GM23338 (cell line): ENCODE results near the gene USP48. TPM values are rescaled to one million over a fixed set of nuclear protein-coding genes. Genes with fewer than 3 reads are reported as not detected.

Experiments
- ATAC-seq: fragments of 200-7000 bp; cut with Tn5 transposase; 3 replicates; pipeline ENCODE4 v1.9.1; 2020
- DNase-seq: peaks from one replicate; pipeline ENCODE4 v3.0.0-alpha.2; 2015; ENCODE audit warnings: low spot score
- H2AFZ ChIP-seq: fragments of 200-600 bp; sonication (generic); 2 replicates; pipeline ENCODE4 v1.8.0; 2016; ENCODE audit warnings: antibody characterized with exemption, mild to moderate bottlenecking, moderate library complexity
- H3F3A ChIP-seq: fragments of 200-600 bp; sonication (generic); replicated peaks from 2 replicates; pipeline ENCODE4 v1.8.0; 2017; ENCODE audit warnings: antibody characterized with exemption, mixed run types, low read depth
- H3K27ac ChIP-seq: fragments of 200-600 bp; sonication (generic); 2 replicates; pipeline ENCODE4 v1.6.1; 2016; ENCODE audit warnings: low read depth
- H3K27me3 ChIP-seq: fragments of 200-600 bp; sonication (generic); 2 replicates; pipeline ENCODE4 v1.8.0; 2016; ENCODE audit warnings: mild to moderate bottlenecking, mixed run types, moderate library complexity; ENCODE audit not compliant: insufficient read depth
- H3K36me3 ChIP-seq: fragments of 200-600 bp; sonication (generic); 2 replicates; pipeline ENCODE4 v1.8.0; 2016; ENCODE audit warnings: mild to moderate bottlenecking; ENCODE audit not compliant: insufficient read depth
- H3K4me1 ChIP-seq: fragments of 200-600 bp; sonication (generic); 2 replicates; pipeline ENCODE4 v1.8.0; 2016; ENCODE audit warnings: mild to moderate bottlenecking, moderate library complexity; ENCODE audit not compliant: insufficient read depth
- H3K4me2 ChIP-seq: fragments of 200-600 bp; sonication (generic); 2 replicates; pipeline ENCODE4 v1.7.1; 2017; ENCODE audit warnings: mixed run types
- H3K4me3 ChIP-seq: fragments of 200-600 bp; sonication (generic); 2 replicates; pipeline ENCODE4 v1.6.1; 2016; ENCODE audit warnings: mixed run types
- H3K79me2 ChIP-seq: fragments of 200-600 bp; sonication (generic); replicated peaks from 2 replicates; pipeline ENCODE4 v1.8.0; 2017; ENCODE audit warnings: mild to moderate bottlenecking; ENCODE audit not compliant: insufficient read depth
- H3K9me2 ChIP-seq: fragments of 200-600 bp; sonication (generic); 2 replicates; pipeline ENCODE4 v1.8.0; 2017; ENCODE audit not compliant: insufficient read depth
- H4K20me1 ChIP-seq: fragments of 200-600 bp; sonication (generic); replicated peaks from 2 replicates; pipeline ENCODE4 v1.8.0; 2017; ENCODE audit warnings: mild to moderate bottlenecking; ENCODE audit not compliant: insufficient read depth
- H3K27ac Mint-ChIP-seq: 2 replicates; pipeline ENCODE4 v1.8.0; 2020; ENCODE audit warnings: inconsistent platforms, mild to moderate bottlenecking, moderate library complexity, mixed read lengths
- H3K27me3 Mint-ChIP-seq: 3 replicates; pipeline ENCODE4 v1.8.0; 2022; ENCODE audit warnings: low read depth, mild to moderate bottlenecking, moderate library complexity, mixed read lengths, inconsistent platforms; ENCODE audit not compliant: insufficient read depth, poor library complexity
- H3K36me3 Mint-ChIP-seq: 3 replicates; pipeline ENCODE4 v1.8.0; 2021; ENCODE audit warnings: low read depth, mild to moderate bottlenecking, inconsistent platforms, moderate library complexity, mixed read lengths
- H3K4me1 Mint-ChIP-seq: 3 replicates; pipeline ENCODE4 v1.8.0; 2020; ENCODE audit warnings: mild to moderate bottlenecking, inconsistent platforms, mixed read lengths
- H3K4me3 Mint-ChIP-seq: 3 replicates; pipeline ENCODE4 v1.8.0; 2021; ENCODE audit warnings: moderate library complexity, mild to moderate bottlenecking, inconsistent platforms, mixed read lengths
- H3K9me3 Mint-ChIP-seq: 3 replicates; pipeline ENCODE4 v1.8.0; 2020; ENCODE audit warnings: moderate library complexity, mild to moderate bottlenecking, inconsistent platforms, mixed read lengths
- CREB1 ChIP-seq: fragments of 250-450 bp; sonication (Bioruptor Pico); IDR thresholded peaks from 2 replicates; pipeline ENCODE4 v1.5.0; 2020; ENCODE audit warnings: low read depth, mild to moderate bottlenecking, moderate library complexity
- EZH2 ChIP-seq: fragments of 200-600 bp; sonication (generic); IDR thresholded peaks from one replicate; pipeline ENCODE4 v1.8.0; 2017; ENCODE audit warnings: antibody characterized with exemption, mild to moderate bottlenecking, low read depth; ENCODE audit not compliant: unreplicated experiment
- JUNB ChIP-seq: IDR thresholded peaks from one replicate; pipeline ENCODE4 v1.6.1; 2016; ENCODE audit warnings: antibody characterized with exemption; ENCODE audit not compliant: unreplicated experiment
- NANOG ChIP-seq: IDR thresholded peaks from 2 replicates; pipeline ENCODE4 v1.6.1; 2016; ENCODE audit warnings: antibody characterized with exemption, borderline replicate concordance
- POLR2AphosphoS5 ChIP-seq: IDR thresholded peaks from 2 replicates; pipeline ENCODE4 v1.6.1; 2016; ENCODE audit warnings: antibody characterized with exemption, low read depth
- STAT1 ChIP-seq: IDR thresholded peaks from one replicate; pipeline ENCODE4 v1.6.1; 2016; ENCODE audit warnings: antibody characterized with exemption; ENCODE audit not compliant: unreplicated experiment
- ZNF114 ChIP-seq: fragments of 250-450 bp; sonication (Bioruptor Pico); IDR thresholded peaks from 2 replicates; pipeline ENCODE4 v1.5.0; 2020; ENCODE audit warnings: mild to moderate bottlenecking, moderate library complexity
- ZNF331 ChIP-seq: fragments of 250-450 bp; sonication (Bioruptor Pico); IDR thresholded peaks from 2 replicates; pipeline ENCODE4 v1.5.0; 2020; ENCODE audit warnings: low read depth, mild to moderate bottlenecking, moderate library complexity
- polyA plus RNA-seq: library from polyadenylated mRNA; unstranded; fragments of >200 nt; fragmentation: Nextera tagmentation; extraction: Ambion mirVana; gene quantifications from 2 replicates; pipeline ENCODE4 v1.2.1, GENCODE V29; 2016
- total RNA-seq: library from RNA; depleted of rRNA; stranded (reverse); fragments of >200 nt; shearing (Covaris generic); gene quantifications from 2 replicates; pipeline ENCODE4 v1.2.3, GENCODE V29; 2014
- TF ChIP-seq, protein P1 (sequence below): IDR thresholded peaks from one replicate; pipeline ENCODE4 v1.6.1; 2018; ENCODE audit warnings: antibody characterized with exemption; ENCODE audit not compliant: unreplicated experiment
- TF ChIP-seq, protein P2 (sequence below), 2 experiments: fragments of 200-600 bp in 1 of 2; sonication (generic) in 1 of 2; conservative IDR thresholded peaks; 2 replicates each; pipeline versions ENCODE4 v1.5.1 to v1.6.1; 2016 to 2017; ENCODE audit warnings: antibody characterized with exemption in 2 of 2, low read depth in 2 of 2, mild to moderate bottlenecking in 2 of 2, moderate library complexity in 1 of 2

The USP48 gene
- total and polyA plus RNA-seq, 2 experiments from 2014 or later = 85.9 to 151 TPM

DNA sequence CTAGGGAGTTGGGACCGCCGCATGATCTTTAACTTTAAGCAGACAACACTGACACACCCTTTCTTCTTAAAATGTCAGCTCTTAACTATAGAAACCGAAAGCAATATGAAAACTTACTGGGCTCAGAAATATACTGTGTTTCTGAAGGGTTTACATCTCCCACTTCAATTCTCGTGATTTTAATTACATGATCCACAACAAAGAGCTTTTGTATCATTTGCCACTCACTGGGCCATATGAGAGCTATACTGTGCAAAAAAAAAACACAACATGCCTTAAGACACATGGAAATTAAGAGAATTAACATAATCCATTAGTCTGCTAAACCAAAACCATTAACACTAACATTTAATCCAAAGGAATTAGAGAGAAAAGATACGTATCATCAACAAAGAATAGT, 78.8 kb downstream of the USP48 start (continued):
- TF ChIP-seq, protein P1, sequence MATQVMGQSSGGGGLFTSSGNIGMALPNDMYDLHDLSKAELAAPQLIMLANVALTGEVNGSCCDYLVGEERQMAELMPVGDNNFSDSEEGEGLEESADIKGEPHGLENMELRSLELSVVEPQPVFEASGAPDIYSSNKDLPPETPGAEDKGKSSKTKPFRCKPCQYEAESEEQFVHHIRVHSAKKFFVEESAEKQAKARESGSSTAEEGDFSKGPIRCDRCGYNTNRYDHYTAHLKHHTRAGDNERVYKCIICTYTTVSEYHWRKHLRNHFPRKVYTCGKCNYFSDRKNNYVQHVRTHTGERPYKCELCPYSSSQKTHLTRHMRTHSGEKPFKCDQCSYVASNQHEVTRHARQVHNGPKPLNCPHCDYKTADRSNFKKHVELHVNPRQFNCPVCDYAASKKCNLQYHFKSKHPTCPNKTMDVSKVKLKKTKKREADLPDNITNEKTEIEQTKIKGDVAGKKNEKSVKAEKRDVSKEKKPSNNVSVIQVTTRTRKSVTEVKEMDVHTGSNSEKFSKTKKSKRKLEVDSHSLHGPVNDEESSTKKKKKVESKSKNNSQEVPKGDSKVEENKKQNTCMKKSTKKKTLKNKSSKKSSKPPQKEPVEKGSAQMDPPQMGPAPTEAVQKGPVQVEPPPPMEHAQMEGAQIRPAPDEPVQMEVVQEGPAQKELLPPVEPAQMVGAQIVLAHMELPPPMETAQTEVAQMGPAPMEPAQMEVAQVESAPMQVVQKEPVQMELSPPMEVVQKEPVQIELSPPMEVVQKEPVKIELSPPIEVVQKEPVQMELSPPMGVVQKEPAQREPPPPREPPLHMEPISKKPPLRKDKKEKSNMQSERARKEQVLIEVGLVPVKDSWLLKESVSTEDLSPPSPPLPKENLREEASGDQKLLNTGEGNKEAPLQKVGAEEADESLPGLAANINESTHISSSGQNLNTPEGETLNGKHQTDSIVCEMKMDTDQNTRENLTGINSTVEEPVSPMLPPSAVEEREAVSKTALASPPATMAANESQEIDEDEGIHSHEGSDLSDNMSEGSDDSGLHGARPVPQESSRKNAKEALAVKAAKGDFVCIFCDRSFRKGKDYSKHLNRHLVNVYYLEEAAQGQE = no peak
- no peak for TF ChIP-seq ZNF114
- no peak for TF ChIP-seq EZH2

DNA sequence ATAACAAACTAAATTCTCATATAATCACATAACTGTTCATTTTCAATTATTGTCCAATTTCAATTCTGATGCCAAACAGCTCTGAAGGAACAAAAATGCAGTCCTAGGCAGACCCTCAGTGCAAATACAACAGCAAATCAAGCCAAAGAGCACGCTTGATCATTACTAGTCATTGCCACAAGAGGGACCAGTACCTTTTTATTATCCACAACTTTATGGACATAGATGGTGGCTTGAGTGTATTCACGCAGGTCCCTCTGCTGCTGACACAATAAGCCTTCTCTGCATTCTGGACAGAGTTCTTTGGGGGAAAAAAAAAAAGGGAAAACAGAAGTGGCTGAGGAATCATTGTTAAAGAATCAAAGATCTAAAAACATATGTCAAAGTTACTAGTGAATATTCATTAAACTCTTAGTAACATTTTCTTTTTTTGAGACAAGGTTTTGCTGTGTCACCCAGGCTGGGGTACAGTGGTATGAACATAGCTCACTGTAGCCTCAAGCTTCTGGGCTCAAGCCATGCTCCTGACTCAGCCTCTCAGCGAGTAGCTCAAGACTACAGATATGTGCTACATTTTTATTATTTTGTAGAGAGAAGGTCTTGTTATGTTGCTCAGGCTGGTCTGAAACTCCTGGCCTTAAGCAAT, 79.5 kb downstream of the USP48 start:
- no peak overlapping the region for H3K27ac ChIP-seq
- H3K27me3 Mint-ChIP-seq = no peaks in the 10 kb centered on the region
- H3K36me3 ChIP-seq = peaks cover 22% of the 10 kb centered on the region
- TF ChIP-seq, protein P2, sequence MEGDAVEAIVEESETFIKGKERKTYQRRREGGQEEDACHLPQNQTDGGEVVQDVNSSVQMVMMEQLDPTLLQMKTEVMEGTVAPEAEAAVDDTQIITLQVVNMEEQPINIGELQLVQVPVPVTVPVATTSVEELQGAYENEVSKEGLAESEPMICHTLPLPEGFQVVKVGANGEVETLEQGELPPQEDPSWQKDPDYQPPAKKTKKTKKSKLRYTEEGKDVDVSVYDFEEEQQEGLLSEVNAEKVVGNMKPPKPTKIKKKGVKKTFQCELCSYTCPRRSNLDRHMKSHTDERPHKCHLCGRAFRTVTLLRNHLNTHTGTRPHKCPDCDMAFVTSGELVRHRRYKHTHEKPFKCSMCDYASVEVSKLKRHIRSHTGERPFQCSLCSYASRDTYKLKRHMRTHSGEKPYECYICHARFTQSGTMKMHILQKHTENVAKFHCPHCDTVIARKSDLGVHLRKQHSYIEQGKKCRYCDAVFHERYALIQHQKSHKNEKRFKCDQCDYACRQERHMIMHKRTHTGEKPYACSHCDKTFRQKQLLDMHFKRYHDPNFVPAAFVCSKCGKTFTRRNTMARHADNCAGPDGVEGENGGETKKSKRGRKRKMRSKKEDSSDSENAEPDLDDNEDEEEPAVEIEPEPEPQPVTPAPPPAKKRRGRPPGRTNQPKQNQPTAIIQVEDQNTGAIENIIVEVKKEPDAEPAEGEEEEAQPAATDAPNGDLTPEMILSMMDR (conservative IDR thresholded peaks at IDR 0.05; ENCODE audit: low read depth in 2 of 2) = peak; percentile 51 to 58
- TF ChIP-seq EZH2 = no peak
- H3K36me3 Mint-ChIP-seq = peaks cover 56% of the 10 kb centered on the region
- no peaks in the 10 kb centered on the region for H3K27me3 ChIP-seq
- no peak overlapping the region; the same call in 1 of the 2 replicates for H3K27ac Mint-ChIP-seq
- peaks cover 29% of the 10 kb centered on the region for H3K4me1 ChIP-seq
- H3K4me2 ChIP-seq = no peak overlapping the region
- peaks cover 33% of the 10 kb centered on the region for H3K4me1 Mint-ChIP-seq
- H3K9me3 Mint-ChIP-seq = no peaks in the 10 kb centered on the region
- no peak overlapping the region for H2AFZ ChIP-seq
- peaks cover 5% of the 10 kb centered on the region; the same call in 1 of the 2 replicates for H4K20me1 ChIP-seq
- H3F3A ChIP-seq = no peaks in the 10 kb centered on the region
- H3K4me3 ChIP-seq = no peak overlapping the region
- no peak overlapping the region for H3K4me3 Mint-ChIP-seq
- no peaks in the 10 kb centered on the region for H3K79me2 ChIP-seq
- H3K9me2 ChIP-seq = no peaks in the 10 kb centered on the region
- DNase-seq (peak; percentile 48), ATAC-seq (peak; percentile 37)

DNA sequence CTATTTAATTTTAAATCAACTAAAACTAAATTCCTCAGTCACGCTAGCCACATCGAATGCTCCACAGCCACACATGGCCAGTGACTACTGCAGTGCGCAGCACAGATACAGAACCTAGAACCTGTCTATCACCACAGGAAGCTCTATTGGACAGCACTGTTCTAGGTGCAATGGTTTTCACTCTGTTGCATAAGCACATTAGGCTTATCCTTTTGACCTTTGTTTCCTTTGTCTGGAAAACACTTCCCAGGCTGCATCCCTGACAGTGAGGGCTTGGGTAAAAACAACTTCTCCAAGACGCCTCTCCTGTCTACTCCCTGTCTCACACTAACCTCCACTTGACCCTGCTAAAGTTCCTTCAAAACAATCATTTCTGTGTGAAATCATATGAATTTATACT, 80.2 kb downstream of the USP48 start:
- Histone ChIP-seq H2AFZ (no peak overlapping the region), H3K27me3 (no peaks in the 10 kb centered on the region), H4K20me1 (peaks cover 5% of the 10 kb centered on the region; the same call in 1 of the 2 replicates), H3K4me1 (peaks cover 29% of the 10 kb centered on the region), H3K27ac (no peak overlapping the region), H3F3A (no peaks in the 10 kb centered on the region), H3K36me3 (peaks cover 22% of the 10 kb centered on the region), H3K4me2 (no peak overlapping the region), H3K9me2 (no peaks in the 10 kb centered on the region), H3K4me3 (no peak overlapping the region), H3K79me2 (no peaks in the 10 kb centered on the region)
- H3K27ac Mint-ChIP-seq = no peak overlapping the region; the same call in 1 of the 2 replicates
- H3K27me3 Mint-ChIP-seq = peaks cover 2% of the 10 kb centered on the region
- peaks cover 63% of the 10 kb centered on the region for H3K36me3 Mint-ChIP-seq
- H3K4me3 Mint-ChIP-seq = no peak overlapping the region
- ATAC-seq = no peak
- H3K4me1 Mint-ChIP-seq = peaks cover 33% of the 10 kb centered on the region
- no peaks in the 10 kb centered on the region for H3K9me3 Mint-ChIP-seq
- no peak for DNase-seq
- TF ChIP-seq, protein P2 (conservative IDR thresholded peaks at IDR 0.05; ENCODE audit: low read depth in 2 of 2) = no peak
- no peak for TF ChIP-seq EZH2
- TF ChIP-seq CREB1 = no peak
- no peak for TF ChIP-seq STAT1
- no peak for TF ChIP-seq JUNB
- no peak for TF ChIP-seq POLR2AphosphoS5
- TF ChIP-seq, protein P1 = no peak
- TF ChIP-seq NANOG = no peak
- TF ChIP-seq ZNF331 (CRISPR knock-in tag) = no peak
